ENCODE measurements around the gene KDM4D. TPM values are rescaled to one million over a fixed set of nuclear protein-coding genes. Genes with fewer than 3 reads are reported as not detected.
"Not testable (repeated sequence)": the region's sequence is repeated elsewhere in the genome, so short reads cannot be mapped to it uniquely, and the experiment has no call there.

Gene KDM4D
- 0.59 TPM for total RNA-seq
- long read RNA-seq, partial matches to known transcripts = 0 of 1 reads
- long read RNA-seq, other reads (novel, unspliced or antisense) = 0 of 1 reads

DNA sequence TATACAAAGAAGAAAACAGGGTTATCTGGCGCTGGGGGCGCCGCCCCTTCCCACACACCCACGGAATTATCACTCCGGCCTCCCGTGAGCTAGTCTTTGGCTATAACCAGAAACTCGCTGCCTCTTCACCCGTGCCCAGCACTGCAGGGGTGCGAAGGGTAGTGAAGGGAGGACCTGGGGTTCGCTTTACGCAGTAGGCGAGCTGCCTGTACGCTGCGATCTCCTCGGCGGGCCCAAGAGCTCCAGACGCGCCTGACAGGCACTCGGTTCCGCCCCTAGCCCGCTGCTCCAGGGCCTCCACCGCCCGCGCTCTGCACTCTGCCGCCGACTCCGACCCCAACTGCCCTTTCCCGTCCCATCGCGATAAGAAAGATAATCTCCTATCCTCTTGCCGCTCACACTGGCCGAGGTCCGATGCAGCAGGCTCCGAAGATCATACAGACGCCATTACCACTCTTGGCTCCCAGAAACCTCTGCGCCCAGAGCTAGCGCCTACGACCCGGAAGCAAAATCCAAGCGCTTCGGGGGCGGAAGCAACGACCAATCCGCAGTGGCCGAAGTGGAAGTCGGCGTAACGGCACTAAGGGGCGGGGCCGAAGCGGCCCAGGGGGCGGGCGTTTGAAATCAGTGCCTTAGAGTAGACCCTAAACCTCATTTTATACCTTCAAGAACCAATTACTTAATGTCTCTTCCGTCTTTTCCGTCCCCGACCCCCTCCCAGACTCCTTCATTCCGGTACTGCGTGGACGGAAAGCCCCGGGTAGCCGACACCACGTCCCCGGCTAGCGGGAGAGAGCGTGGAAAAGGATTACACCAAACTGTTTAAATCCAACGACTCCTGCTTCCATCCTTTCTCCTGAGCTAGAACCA is at the start of gene KDM4D, which contains the start of gene CWC15:
KDM4D (plus strand) TSS at position 611 of the 870 bp plus-strand sequence. CDS start 23,664 bp downstream, outside the sequence.
CWC15 (minus strand) TSS at position 458 of the 870 bp plus-strand sequence. CDS start 1,371 bp downstream, outside the sequence.
- DNase-seq (peak; percentile 95), ATAC-seq (peak; percentile 100)
- intact Hi-C loops (cut with micrococcal nuclease) = loop anchor here (10.0 kb wide), 1 partner anchor 91 kb away; the partner anchor contains the start of gene SRSF8

DNA sequence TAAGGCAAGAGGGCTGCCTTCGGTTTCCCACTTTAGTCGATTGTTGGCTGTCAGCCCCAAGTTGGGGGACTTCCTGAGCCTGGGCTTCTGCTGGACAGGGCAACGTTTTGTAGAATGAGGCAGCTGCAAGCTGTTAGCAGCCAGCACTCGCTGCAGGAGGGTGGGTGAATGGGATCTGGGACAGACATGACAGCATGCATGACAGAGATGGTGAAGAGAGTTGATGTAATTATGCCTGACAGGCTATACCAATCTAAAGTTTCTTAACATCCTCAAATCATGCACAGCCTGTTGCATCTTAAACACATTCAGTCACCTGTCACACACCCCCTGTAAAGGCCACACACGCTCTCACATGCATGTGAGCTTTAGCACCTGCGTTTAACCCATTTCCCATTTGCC is 49.3 kb upstream of the KDM4D start:
- no peak for ATAC-seq
- intact Hi-C loops (cut with micrococcal nuclease) = no loop called here
- DNase-seq = no peak

DNA sequence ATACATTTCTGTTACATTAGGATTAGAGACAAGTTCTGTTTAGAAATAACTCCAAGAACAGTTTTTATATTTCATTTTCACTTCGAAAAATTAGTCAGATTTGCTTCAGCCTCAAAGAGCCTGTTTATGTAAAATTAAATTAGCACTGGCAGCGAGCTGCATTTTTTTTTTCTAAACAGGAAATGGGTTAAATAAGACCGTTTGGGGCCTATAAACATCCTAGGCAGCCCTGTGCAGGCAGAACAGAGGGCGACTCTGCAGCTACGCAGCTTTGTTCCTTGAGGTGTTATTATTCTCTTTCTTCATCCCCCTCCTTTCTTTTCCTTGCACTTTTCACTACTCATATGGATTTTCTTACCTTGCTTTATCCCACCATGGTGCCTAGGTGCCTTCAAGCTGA is 48.9 kb upstream of the KDM4D start:
- DNase-seq (no peak), ATAC-seq (no peak)
- intact Hi-C loops (cut with micrococcal nuclease) = no loop called here

DNA sequence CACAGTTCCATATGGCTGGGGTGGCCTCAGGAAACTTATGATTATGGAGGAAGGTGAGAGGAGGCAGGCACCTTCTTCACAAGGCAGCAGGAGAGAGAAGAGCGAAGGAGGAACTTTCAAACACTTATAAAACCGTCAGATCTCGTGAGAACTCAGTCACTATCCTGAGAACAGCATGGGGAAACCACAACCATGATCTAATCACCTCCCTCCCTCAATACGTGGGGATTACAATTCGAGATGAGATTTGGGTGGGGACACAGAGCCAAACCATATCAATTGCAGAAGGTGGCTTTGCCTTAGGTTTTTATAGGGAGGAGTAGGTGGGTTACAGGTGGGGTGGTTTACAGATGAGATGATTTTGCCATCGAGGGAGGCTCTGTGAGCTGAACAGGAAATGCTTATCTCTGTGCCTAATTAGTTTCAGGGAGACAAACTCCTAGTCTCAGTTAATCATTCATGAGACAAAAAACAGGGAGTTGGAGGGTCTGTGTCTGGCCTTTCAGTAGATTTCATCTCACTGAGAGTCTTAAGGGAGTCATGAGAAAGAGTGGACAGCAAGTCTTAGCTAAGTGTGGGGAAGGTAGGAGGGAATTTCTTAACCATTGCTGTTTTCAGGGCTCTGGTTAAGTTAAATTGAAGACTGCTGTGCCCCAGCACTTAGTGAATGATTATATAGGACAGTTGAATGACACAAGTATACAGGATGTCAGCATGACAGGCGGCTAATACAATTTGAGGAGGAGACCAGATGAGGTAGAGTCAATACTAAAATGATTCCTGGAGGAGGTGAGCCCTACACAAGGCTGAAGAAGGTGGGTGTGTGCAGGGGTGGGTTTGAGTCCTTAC is 47.9 kb upstream of the KDM4D start:
- no peak for ATAC-seq
- intact Hi-C loops (cut with micrococcal nuclease) = no loop called here
- DNase-seq = no peak

DNA sequence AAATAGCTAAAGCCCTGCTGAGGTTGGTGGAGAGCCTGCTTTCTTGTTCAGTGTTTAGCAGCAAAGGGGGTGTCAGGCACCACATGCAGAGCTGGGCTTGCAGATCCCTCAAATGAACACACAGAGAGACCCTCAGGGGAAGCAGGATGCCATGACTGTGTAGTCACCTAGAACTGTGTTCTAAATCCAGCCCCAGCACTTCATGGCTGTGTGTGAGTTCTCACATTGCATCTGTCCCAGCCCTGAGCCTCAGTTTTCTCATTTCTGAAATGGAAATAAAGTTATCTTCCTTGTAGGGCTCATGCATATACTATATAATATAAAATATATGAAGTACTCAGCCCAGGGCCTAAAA is 47.3 kb upstream of the KDM4D start:
- no peak for DNase-seq
- ATAC-seq = peak; percentile 7
- intact Hi-C loops (cut with micrococcal nuclease) = no loop called here

DNA sequence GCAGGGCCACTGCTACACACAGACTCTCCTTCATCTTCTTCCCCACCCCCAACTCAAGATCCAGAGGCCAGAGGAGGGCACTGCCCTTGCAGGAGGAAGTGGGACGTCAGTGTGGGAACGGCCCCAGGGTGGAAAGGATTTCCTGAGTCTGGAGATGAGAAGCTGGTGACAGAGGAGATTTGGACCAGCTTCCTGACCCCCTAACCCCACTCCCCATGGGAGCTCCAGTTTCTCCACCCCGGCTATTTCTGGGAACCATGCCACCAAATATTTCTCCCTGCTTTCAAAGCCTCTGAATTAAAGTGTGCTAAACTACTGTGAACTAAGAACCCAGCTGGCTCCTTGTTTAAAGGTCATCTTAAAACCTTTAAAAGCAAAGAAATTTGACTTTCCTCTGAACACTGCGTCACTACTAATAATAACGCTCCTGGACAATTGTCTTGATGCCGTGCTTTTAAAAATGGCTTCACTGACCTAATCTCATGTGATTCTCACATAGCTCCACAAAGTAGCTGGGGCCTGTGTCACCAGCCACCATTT is 46.7 kb upstream of the KDM4D start:
- DNase-seq (peak; percentile 86), ATAC-seq (peak; percentile 95)
- intact Hi-C loops (cut with micrococcal nuclease) = no loop called here

DNA sequence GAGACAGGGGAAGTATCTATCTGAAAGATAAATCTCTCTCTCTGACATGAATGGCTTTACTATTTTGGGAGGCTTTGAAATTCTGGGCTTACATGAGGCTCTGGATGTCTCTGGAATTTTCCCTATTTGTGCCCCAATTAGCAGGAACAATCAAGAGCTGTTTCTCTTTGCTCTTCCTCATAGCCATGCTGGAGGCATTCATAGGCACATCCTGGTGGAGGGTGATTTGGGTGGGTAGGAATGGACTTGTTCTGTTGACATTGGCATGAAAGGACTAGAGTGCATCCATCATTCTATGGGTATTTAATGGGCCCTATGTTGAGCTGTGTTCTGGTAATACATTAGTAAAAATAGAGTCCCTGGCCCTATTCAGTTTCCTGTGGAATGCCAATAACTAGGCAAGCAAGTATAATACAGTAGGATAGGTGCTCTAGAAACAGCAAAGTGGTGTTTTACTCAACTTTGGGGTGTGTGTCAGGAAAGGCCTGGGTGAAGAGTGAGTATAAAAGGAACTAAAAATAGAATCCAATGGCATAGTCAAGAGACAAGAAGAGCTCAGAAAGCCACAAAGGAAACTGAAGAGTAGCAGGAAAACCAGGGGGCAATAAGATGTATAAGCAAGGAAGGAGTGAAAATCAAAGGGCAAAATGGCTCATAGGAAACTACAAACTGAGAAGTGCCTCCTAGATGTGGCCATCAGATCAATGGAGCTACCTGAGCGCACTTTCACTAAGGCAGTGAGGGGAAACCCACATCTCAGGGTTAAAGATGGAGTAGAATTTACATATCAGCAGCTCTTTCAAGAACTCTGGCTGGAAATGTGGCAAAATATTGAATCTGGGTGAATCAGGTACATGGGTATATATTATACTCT is 45.2 kb upstream of the KDM4D start:
- DNase-seq = no peak
- intact Hi-C loops (cut with micrococcal nuclease) = no loop called here
- ATAC-seq = no peak

DNA sequence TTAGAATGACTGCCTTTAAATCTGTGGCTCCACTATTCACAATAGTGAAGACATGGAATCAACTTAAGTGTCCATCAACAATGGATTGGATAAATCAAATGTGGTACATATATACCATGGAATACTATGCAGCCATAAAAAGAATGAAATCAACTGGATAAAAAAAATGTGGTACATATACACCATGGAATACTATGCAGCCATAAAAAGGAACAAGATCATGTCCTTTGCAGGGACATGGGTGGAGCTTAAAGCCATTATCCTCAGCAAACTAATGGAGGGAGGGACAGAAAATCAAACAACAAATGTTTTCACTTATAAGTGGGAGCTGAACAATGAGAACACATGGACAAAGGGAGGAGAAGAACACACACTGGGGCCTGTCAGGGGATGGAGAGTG is 41.4 kb upstream of the KDM4D start:
- ATAC-seq; intact Hi-C loops (cut with micrococcal nuclease): not testable (repeated sequence)

DNA sequence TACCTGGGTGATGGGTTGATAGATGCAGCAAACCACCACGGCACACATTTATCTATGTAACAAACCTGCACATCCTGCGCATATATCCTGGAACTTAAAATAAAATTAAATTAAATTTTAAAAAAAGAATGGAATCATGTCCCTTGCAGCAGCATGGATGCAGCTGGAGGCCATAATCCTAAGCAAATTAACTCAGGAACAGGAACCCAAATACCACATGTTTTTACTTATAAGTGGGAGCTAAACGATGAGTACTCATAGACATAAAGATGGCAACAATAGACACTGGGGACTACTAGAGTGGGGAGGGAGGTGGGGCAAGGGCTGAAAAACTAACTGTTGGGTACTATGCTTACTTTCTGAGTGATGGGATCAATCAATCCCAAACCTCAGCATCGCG is 41.0 kb upstream of the KDM4D start:
- intact Hi-C loops (cut with micrococcal nuclease) = no loop called here
- ATAC-seq (no peak), DNase-seq (no peak)

More for the DNA sequence above, 41.4 kb upstream of the KDM4D start:
- DNase-seq = not testable (repeated sequence)

DNA sequence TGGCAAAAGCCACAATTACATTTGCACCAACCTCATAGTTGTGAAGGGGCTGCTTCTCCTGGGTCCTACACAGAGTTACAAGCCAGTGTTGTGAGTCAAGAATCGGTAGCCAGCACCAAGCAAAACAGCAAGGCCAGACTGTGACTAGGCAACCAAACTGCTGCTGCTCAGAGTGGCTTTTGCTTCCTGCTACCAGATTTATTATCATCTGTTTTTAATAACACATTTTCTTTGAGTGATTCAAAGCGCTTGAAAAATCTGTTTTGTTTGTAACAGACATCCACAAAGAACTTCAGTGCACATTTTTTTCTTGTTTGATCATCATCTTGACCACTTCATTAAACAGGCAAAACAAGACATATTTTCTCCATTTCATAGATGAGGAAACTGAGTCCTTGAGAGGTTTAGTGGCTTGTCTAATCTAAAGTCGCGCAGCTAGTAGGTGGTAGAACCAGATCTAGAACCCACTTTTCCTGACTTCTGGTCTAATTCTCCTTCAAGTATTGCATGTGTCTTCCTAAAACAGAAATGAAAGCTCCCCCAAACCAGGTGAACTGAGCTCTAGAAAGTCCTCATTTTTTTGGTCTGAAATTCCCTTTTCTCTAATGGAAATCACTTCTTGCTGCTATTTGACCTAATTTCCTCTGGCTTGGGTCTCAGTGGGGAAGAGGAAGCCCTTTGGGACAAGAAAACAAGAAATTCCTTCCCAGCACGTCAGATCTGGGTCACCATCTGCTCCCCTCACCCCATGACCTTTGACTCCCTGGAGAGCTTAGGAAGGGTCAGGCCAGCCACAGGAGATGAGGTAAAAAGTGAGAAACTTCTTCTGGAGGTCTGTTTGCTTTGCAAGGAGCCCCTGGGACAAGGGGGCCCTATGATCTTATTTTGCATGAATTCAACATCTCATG is 40.0 kb upstream of the KDM4D start:
- no peak for DNase-seq
- ATAC-seq = peak; percentile 79
- intact Hi-C loops (cut with micrococcal nuclease) = no loop called here

DNA sequence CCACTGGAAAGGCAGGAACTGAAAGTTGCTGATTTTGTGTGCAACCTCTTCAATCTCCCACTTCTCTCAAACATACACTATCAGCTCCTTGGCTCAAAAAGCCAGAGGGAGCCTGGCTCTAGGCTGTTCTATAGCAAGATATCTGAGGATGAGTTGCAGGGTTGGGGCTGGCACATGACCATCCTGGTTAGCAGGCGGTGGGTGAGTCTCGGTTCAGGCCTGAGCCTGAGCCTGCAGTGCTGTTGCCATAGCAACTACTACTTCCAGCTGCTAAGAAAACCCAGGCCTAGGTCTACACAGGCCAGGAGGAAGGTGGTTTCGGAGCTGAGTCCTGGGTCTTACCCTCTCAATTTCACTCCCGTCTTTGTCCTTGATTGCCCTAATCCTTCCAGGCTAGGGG is 39.1 kb upstream of the KDM4D start:
- no peak for DNase-seq
- ATAC-seq = no peak
- intact Hi-C loops (cut with micrococcal nuclease) = no loop called here

DNA sequence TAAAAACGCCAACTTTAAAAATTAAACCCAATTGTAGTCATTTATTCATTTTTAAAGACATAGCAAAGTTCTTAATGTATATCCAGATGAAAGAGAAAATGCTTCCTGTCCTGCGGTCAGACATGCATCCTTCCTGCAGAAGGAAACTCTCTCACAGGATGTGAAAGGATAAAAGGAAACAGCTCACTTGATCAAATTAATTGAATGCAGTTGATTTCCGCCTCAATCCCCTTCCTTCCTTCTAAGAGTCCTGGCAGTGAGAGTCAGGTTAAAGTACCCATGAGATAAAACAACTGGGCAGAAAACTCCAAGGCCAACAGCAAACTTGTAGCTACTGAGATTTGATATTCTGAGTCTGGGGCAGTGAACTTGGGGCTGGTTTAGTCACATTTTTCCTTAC is 38.7 kb upstream of the KDM4D start:
- intact Hi-C loops (cut with micrococcal nuclease) = no loop called here
- DNase-seq (no peak), ATAC-seq (no peak)

DNA sequence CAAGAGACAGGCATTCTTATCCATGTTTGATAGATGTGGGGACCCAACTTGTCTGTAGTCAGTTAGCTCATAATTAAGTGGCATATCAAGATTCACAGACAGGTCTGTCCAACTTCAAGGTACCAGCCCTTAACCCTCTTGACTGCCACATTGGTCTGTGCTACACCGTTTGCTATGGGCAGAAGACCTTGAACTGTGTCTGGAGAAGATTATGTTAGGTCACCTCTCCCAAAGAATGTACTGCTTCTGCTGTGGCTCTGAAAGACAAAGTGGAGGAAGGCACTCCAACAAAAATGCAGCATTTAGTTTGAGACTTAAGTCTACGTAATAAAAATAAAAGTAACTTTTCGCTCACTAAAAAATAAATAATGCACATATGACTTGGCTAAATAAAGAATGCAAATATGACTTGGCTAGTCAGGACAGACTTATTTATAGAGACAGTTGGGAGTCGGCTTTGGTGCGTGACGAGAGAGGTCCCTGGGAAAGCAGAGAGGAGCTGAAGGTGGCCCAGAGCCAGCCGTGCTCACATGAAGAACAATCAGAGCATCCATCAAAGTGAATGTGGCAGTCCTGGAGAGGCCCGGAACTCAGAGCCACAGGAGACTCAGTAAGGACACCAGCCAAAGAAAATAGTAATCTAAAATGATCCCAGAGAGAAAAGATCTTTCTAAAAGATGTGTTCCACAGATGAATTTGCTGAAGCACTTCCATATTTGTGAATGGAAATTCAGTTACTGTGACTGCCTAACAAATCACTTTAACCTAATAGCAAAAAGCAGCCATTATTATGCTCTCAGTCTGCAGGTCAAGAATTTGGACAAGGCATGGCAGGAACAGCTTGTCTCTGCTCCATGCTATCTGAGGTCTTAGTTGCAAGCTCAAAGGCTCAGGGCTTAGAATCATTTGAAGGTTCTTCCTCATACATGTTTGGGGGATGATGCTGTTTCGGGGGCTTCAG is 35.1 kb upstream of the KDM4D start:
- intact Hi-C loops (cut with micrococcal nuclease) = no loop called here
- peak; percentile 84 for DNase-seq
- peak; percentile 88 for ATAC-seq

DNA sequence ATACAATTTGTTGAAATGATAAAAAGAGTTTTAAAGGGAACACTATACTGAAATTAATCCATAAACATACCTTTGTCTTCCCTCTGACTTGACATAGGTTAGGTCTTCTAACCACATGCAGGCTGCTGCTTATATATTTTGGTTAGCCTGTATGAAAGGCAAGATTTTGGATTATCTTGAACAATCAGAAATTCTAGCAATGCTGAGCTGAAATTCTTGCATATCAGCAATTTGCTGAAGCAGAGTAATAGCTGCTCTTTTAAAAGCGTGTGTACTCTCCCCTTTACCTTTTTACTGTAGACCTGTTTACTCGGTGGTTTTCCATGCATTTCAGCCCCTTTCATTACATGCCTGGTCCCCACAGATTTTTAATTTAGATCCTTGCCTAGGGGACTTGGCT is 34.2 kb upstream of the KDM4D start:
- ATAC-seq (no peak), DNase-seq (no peak)
- intact Hi-C loops (cut with micrococcal nuclease) = no loop called here

DNA sequence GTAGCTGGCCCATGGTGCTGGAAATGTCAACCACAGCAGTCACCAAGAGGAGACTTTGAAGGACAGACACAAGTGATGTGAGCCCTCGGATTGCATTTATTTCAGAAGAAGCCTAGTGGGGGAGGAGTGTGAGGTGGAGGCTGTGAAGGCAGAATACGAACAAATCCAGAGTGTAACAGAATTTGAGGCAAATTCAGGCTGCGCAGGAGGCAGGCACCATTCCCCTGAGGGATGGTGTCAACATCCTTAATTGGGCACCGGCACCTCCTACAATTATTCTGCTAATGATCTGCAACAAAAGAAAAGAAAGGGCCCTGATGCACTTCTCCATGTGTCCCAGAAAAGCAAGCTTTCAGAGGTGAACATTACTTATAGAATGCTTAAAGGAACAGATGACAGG is 32.4 kb upstream of the KDM4D start:
- intact Hi-C loops (cut with micrococcal nuclease) = no loop called here
- ATAC-seq (no peak), DNase-seq (no peak)

DNA sequence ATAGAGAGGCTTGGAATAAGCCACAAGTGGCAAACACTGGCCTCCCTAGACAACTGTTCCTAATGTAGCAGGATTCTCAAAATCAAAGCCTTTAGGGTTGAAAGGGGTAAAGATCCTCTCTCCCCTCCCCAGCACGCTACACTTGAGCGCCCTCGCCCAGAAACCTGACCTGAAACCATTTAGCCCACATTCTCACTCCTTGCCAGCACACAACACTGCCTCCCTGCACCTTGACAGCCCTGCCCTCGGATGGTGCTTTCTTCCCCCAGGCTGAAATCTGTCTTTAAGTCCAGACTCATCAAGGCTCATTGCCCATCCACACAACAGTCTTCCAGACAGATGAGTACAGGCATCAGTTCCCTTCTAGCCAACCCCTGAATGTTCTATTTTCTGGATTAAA is 26.7 kb upstream of the KDM4D start:
- no peak for ATAC-seq
- no peak for DNase-seq
- intact Hi-C loops (cut with micrococcal nuclease) = no loop called here

Data from left ventricle myocardium superior (tissue), 1 donor.